ENCODE measurements around the gene PLCB1. TPM values are rescaled to one million over a fixed set of nuclear protein-coding genes. Genes with fewer than 3 reads are reported as not detected.

The PLCB1 gene
- total and polyA plus RNA-seq, 2 experiments from 2014 or later, result 14.9 to 20.7 TPM

DNA sequence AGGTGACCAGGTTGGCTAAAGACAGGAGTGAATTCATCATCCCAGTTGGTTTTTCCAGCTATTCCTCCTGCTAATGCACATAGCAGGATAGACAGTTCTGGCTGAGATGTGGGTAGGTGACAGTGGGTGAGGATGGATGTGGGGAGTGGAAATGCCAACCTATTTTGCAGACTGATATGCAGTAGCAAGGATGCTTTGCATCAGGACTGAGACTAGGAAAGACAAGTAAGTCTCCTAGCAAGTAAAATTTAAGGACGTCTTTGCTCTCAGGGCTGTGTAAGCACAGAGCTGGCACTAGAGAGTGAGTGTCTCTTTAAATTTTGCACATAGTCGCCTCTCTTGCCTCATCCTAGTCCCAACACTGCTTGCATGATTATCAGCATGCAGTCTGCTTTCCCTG, 568.7 kb downstream of the PLCB1 start:
- no peak overlapping the region for H3K27ac ChIP-seq (ENCODE audit: low read depth)
- no peaks in the 10 kb centered on the region for H3F3A ChIP-seq (replicated peaks; ENCODE audit: low read depth)
- H3K9me3 Mint-ChIP-seq, result no peaks in the 10 kb centered on the region; the same call in 2 of the 3 replicates
- no peak overlapping the region for H2AFZ ChIP-seq
- H3K79me2 ChIP-seq (replicated peaks; ENCODE audit: insufficient read depth), result no peaks in the 10 kb centered on the region
- DNase-seq (ENCODE audit: low spot score), result no peak
- no peaks in the 10 kb centered on the region; the same call in 1 of the 2 replicates for H4K20me1 ChIP-seq (replicated peaks; ENCODE audit: insufficient read depth)
- H3K36me3 Mint-ChIP-seq (ENCODE audit: low read depth), result no peaks in the 10 kb centered on the region
- ATAC-seq, result no peak
- no peak overlapping the region for H3K4me3 Mint-ChIP-seq
- H3K27me3 ChIP-seq (ENCODE audit: insufficient read depth), result no peaks in the 10 kb centered on the region
- peaks cover 1% of the 10 kb centered on the region for H3K27me3 Mint-ChIP-seq (ENCODE audit: insufficient read depth, low read depth, poor library complexity)
- H3K4me1 Mint-ChIP-seq, result no peaks in the 10 kb centered on the region
- no peaks in the 10 kb centered on the region for H3K4me1 ChIP-seq (ENCODE audit: insufficient read depth)
- TF ChIP-seq CREB1 (CRISPR knock-in tag; IDR thresholded peaks at IDR 0.05; ENCODE audit: low read depth) (no peak), ZNF114 (CRISPR knock-in tag; IDR thresholded peaks at IDR 0.05) (no peak), ETS1 (IDR thresholded peaks at IDR 0.05) (no peak), NANOG (IDR thresholded peaks at IDR 0.05; ENCODE audit: borderline replicate concordance) (no peak), POLR2AphosphoS5 (IDR thresholded peaks at IDR 0.05; ENCODE audit: low read depth) (no peak), EZH2phosphoT487 (IDR thresholded peaks at IDR 0.05; ENCODE audit: unreplicated experiment) (no peak), ZNF462 (CRISPR knock-in tag; IDR thresholded peaks at IDR 0.05) (no peak), ZNF331 (CRISPR knock-in tag; IDR thresholded peaks at IDR 0.05; ENCODE audit: low read depth) (no peak), JUNB (IDR thresholded peaks at IDR 0.05; ENCODE audit: unreplicated experiment) (no peak), EZH2 (IDR thresholded peaks at IDR 0.05; ENCODE audit: low read depth, unreplicated experiment) (no peak)
- no peaks in the 10 kb centered on the region; the same call in none of the 2 replicates for H3K9me2 ChIP-seq (ENCODE audit: insufficient read depth)
- no peak overlapping the region for H3K4me2 ChIP-seq
- no peak overlapping the region for H3K27ac Mint-ChIP-seq
- H3K36me3 ChIP-seq (ENCODE audit: insufficient read depth), result no peaks in the 10 kb centered on the region
- no peak overlapping the region for H3K4me3 ChIP-seq
